Activated CD4-positive, CD25-positive, alpha-beta regulatory T cell treated with anti-CD3 and anti-CD28 coated beads, Interleukin-2, amount 50 U/mL, for 24 hours (primary cell): ENCODE data around the gene ZNF217.
"Not testable (repeated sequence)": the region's sequence is repeated elsewhere in the genome, so short reads cannot be mapped to it uniquely, and the experiment has no call there.

Source experiments
- ATAC-seq, 2 donors: fragments of 150-1000 bp; cut with Tn5 transposase; one replicate each; pipeline ENCODE4 v1.10.0; 2021; ENCODE audit warnings: mild to moderate bottlenecking in 1 of 2, moderate library complexity in 1 of 2

Gene ZNF217

GRCh38 chr20:53523615-53524014 lies 70.0 kb downstream of the ZNF217 start:
- not testable (repeated sequence) for ATAC-seq

- ATAC-seq = no peak
Observed at GRCh38 chr20:53522696-53523095, 70.9 kb downstream of the ZNF217 start.

GRCh38 chr20:53522026-53522425 lies 71.6 kb downstream of the ZNF217 start:
- ATAC-seq = no peak

- not testable (repeated sequence) for ATAC-seq
Observed at GRCh38 chr20:53521421-53521820, 72.2 kb downstream of the ZNF217 start.

GRCh38 chr20:53517146-53517545 lies 76.5 kb downstream of the ZNF217 start:
- no peak for ATAC-seq
